ENCODE results near the gene SLC9A9. TPM values are rescaled to one million over a fixed set of nuclear protein-coding genes. Genes with fewer than 3 reads are reported as not detected.
"Not testable (repeated sequence)": the region's sequence is repeated elsewhere in the genome, so short reads cannot be mapped to it uniquely, and the experiment has no call there.

The SLC9A9 gene
- total RNA-seq, 1 experiment from 2014 or later = 0.84 TPM

DNA sequence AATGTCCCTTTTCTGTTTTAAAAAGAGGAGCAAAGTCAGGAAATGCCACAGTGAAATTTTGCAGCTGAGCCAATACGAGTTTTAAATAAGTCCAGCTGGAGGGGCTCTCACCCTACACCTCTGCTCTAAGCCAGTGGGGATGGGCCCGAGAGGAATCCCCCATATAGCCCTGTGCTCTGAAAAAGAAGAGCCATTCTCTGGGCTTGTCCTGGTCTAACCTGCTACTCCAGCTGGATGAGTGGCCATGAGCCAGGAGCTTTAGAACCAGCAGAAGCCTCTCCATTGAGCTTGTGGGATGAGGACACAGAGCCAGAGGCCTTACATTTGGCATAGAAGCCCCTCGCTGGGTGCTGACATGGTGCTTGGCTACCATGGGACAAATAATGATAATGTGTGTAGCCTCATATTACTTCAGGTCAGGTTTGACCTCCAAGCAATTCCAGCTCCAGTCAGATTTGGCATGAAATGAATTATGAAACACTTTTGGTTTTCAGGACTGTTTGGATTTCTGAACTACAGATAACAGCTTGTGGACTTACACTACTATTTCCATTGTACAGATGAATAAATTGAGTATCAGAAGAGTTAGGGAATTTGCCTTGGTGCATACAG, 556.3 kb downstream of the SLC9A9 start:
- no peak for DNase-seq (ENCODE audit: low read depth)

DNA sequence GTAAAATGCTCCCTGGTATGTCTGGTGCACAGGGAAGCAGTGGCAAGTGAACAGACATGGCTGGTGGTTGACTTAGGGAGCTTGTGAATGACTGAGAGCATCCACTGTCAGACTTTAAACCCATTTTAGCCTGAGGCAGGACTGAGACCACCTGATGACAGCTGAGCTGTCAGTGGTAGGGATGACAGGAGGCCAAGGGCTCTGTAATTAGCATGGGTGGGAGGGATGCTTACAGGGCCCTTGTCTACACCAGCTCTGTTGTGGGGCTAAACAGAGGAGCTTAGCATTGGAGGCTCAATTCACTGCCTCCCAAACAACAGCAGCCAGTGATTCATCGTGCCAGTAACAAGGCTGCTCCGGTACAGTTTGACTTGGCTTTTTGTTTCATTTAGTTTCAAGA, 559.3 kb downstream of the SLC9A9 start:
- DNase-seq (ENCODE audit: low read depth) = peak; percentile 39

DNA sequence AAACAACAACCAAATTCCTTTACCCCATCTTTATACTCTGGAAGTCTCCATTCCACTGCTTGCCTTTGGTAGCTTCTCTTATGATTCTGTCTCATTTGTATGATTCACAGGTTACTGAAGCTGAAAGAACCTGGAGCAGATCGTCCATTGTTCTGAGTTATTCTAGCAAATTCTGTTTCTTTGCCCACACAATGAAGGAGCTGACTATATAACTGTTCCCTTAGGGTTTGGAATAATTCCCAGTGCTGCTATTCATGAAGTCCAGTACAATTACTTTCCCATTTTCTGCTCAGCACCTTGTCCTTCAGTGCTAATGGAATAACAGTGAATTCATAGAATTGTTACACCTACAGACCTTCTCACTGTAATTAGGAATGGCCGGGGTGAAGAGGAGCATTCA, 560.9 kb downstream of the SLC9A9 start:
- DNase-seq (ENCODE audit: low read depth) = peak; percentile 63

DNA sequence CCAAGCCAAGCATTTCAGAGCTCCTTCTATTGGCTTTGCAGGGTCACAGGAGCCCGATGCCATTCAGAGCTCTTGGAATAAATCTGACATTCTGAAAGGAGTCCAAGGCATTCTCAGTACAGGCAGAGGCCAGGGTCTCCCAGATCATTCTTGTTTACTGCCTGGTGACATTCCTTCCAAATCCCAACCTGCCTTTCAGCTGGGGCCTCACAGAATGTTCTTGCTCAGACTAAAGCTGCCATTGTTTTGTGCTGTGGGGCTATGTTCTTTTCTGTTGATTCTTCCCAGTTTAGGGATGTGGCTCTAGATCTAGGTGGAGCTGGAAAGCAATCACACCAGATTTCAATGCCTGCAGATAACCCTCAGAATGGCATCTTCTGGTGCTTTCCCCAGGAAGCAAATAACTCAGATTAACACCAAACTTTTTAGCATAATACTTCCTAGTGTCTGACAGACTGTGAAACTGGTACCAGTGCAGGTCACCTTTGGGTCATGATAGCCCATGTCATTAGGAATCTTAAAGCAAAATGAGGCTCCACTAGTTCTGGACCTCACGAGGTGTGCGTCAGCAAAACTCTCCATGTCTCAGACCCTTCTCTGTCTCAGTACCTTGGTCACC, 561.8 kb downstream of the SLC9A9 start:
- DNase-seq (ENCODE audit: low read depth) = no peak

DNA sequence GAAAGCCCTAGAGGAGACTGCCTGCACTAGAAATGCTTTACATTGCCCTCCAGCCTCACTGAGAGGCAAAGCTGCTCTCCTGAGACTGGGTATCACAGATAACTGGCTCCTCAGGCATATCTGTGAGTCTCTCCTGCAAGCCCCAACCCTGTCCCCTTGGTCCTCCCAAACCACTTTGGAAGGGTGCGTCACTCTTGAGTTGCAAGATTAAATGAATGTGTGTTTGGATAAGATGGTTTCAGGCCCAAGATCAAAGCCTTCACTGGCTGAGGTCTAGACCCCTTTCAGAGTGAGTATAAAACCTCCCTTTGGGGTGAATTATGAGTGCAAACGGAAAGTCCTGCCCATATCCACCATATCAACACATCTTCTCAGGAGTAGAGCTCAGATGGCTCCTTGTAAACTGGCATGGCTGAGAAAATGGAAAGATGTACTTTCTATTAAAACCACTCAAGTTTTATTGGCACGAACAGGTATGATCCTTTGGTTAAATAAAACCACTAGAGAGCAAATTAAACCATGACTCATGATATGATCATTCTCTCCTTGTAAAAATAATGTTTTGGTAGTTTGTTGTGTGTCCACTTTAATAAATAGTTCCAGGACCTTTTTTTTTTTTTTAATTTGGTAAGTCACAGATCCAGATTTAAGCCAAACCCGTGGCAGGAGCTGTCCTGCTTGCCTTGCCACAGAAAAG, 564.7 kb downstream of the SLC9A9 start:
- peak; percentile 78 for DNase-seq (ENCODE audit: low read depth)

DNA sequence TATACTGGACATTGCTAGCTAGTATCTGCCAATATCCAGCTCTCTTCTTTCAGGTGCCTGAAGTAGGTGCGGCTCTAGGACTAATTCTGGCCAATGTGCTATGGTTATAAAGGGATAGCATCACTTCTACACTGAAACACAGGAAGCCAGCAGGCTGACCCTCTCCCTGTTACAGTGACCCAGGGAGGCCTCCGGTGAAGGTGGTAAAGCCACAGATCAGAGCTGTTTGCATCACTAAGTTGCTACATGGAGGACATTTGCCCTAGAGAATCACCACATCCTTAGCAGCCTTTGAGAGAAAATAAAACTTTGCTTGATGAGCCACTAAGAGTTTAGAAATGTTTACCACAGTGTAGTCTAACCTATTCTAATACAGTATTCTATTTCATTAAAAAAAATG, 567.3 kb downstream of the SLC9A9 start:
- no peak for DNase-seq (ENCODE audit: low read depth)

DNA sequence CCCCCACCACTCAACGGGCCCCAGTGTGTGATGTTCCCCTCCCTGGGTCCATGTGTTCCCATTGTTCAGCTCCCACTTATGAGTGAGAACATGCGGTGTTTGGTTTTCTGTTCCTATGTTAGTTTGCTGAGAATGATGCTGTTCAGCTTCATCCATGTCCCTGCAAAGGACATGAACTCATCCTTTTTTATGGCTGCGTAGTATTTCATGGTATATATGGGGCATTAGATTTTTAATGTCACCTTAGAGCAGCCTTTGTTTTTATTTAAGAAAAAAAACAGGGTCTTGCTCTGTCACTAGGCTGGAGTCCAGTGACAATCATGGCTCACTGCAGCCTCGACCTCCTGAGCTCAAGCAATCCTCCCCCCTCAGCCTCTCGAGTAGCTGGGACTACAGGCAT, 568.7 kb downstream of the SLC9A9 start:
- DNase-seq (ENCODE audit: low read depth) = not testable (repeated sequence)

DNA sequence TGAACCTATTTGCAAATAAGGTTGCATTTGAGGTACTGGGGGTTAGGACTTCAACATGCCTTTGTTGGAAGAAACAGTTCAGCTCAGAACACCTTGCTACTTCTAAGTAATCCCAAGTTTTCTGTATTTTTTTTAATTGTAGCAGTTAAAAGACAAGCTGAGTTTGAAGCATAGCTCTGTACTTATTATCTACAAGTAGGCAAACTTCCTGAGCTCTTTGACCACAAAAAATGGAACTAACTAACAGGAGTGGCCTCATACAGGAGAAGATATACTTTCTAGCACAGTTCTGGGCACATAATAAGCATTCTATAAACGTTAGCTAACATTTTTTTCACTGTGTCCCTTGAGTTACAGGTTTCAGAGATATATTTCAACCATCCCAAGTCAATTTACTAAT, 569.5 kb downstream of the SLC9A9 start:
- no peak for DNase-seq (ENCODE audit: low read depth)

DNA sequence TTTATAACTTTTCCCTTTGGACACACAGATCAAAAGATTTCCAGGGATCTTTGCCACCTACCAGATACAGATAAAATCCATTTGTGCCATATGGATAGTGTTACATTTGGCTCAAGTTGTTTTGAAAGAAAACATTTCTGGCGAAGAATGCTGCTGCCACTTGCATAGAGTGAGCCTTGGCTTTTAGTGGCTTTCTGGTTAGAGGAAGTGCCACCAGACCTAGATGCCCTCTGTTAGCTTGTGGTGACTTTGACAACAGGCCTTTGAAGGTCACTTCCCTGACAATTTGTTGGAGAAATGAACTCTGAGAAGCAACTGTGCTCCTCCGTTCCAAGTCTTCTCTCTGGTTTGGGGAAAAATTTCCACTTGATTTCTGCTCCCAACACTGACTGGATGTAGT, 570.7 kb downstream of the SLC9A9 start:
- DNase-seq (ENCODE audit: low read depth) = no peak

DNA sequence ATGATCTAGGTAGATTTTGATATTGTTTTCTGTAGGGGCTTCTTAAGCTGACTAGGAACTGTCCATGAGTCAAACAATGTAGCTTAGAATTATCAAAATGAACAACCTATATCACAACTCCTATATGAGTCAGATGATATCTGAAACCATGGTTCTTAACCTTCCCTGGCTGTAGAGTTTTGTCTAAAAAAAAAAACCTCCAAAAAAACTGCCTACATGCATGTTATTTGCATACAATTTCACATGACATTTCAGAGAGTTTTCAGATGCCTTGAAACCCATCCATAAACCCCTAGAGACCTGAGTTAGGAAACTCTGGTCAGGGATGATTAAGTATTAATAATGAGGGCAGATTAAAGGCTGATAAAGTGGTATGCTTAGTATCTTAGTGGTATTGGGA, 571.7 kb downstream of the SLC9A9 start:
- DNase-seq (ENCODE audit: low read depth) = no peak

DNA sequence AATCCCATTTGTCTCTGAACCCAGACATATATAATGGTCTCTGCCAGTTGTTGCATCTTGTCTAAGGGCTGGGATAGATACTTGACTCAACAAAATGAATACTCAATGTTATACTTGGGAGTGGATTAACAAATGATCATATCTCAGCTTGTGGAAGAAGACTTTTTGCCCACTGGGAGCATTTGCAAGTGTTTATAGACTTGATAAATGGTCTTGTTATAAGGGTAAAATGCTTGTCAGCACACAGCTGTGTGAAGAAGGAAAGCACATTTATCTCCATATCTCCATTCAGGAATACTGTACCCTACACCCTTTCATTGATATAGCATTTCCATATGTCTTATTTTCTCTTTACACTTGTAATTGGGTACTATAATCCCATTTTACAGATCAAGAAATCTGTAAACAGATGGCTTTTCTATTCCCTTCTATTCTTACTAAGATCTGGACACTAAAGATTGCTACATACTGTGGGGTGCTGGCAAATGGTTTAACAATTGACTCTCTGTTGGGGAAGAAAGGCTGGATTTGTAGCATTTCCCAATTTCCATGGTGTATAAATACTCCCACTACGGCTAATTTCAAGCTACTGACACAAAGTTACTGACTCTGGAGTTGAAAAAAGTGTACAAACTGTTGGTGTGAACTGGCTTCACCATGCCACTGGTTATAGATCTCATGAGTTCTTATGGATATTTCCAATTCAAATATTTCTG, 574.1 kb downstream of the SLC9A9 start:
- DNase-seq (ENCODE audit: low read depth) = peak; percentile 3

DNA sequence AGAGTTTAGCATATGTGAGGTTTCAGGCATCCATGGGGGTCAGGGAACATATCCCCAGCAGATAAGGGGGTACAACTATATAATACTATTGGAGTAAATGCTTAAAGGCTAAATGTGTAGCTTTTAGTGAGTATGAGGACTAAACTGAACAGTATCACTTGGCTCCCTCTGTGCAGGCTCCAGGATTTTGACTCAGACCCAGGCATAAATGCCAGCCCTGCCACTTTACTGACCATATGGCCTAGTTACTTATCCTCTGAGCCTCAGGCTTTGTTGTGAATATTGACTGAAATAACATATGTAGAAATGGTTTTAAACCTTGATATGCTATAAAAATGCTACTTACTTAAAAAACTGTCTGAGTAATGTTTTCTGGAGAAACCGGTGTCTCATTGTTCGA, 577.1 kb downstream of the SLC9A9 start:
- DNase-seq (ENCODE audit: low read depth) = no peak

DNA sequence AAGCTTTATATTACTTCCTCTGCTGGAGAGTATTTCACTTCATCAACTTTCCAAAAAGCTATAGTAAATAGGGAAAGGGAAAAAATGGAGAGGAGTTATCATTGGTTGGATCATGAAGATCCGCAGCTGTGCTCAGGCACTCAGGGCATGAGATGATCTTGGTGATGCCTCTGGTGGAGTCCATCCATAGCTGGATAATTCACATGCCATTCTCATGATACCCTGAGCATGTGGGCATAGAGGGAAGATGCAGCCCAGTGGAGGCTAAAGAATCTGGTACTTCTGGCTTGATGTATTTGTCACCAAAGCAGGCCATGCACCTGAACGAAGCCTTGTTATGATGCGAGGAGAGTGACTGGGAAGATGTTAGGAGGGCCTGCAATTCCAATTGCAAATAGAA, 578.5 kb downstream of the SLC9A9 start:
- no peak for DNase-seq (ENCODE audit: low read depth)

DNA sequence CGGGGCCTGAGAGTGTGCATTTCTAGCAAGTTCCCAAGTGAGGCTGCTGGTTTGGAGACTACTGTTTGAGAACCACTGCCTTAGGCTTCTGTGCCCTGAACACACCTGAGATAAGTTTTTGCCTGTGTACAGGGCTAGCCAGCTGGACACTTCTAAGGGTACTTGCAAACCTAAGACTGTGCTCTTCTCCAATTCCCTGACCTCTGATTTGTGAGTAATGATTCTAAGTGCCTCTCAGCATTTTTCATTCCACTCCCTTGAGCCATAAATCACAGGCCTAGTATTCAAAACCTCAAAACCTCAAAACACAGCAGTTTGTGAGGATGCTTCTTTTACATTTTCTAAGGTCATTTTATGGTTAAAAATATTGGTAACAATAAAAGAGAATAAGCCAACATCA, 580.3 kb downstream of the SLC9A9 start:
- peak; percentile 41 for DNase-seq (ENCODE audit: low read depth)

DNA sequence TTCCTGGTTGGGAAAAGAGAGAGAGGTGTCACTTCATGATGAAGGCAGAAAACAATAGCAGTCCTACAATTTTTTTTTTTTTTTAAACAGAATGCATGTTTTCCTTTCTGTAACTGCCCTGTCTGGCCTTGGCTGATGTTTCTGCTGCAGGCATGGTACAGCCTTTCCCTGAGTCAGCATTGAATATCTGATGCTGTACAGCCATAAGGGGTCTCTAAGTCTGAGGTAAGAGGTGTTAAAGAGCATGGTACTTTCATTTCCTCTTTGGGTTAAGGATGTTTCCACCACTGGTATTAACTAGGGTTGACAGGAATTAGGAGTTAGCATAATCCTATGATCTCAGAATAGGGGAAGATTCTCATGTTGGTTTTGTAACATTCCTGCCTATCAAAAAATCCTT, 581.3 kb downstream of the SLC9A9 start:
- no peak for DNase-seq (ENCODE audit: low read depth)

DNA sequence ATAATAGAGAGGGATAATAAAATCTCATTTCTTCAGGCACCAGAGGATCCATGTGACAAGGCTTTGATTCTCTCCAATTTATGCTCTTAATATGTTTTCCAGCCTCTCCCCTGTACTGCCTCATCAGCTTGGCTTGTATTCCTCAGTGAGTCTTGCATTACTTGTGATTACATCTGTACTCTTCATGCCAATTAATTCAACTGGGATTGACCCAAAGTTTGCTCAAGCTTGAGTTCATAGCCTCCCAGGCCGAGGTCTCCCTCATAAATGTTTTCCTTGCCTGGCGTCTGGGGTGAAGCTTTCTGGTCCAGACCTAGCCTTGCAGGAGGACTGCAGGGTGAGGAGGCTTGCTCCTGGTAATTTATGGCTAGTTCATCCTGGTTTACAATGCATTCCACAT, 581.8 kb downstream of the SLC9A9 start:
- no peak for DNase-seq (ENCODE audit: low read depth)

DNA sequence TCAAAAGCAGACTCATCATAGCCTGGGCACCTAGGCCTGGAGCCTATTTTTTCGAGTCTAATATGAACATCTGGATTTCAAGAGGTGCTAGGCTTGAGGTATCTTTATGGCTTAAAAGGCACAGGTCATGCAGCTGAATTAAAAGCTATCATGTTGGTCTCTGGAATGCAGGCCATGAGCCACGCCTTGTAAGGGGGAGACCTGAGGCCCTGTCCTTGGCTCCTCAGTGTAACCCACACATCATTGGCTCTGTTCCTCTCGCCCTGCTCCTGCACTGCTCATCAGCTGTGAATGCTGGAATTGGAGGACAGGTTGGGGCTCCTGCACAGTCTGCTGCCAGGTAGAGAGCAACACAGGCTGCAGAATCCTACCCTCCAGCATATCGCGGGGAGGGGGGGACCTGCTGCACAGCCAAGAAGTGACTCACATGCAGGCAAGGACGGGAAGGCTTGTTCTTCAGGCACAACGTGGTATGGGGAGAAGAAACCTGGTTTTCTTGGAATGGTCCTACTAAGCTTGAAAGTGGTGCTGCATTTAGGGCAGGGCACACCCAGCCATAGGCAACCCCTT, 582.7 kb downstream of the SLC9A9 start:
- no peak for DNase-seq (ENCODE audit: low read depth)

DNA sequence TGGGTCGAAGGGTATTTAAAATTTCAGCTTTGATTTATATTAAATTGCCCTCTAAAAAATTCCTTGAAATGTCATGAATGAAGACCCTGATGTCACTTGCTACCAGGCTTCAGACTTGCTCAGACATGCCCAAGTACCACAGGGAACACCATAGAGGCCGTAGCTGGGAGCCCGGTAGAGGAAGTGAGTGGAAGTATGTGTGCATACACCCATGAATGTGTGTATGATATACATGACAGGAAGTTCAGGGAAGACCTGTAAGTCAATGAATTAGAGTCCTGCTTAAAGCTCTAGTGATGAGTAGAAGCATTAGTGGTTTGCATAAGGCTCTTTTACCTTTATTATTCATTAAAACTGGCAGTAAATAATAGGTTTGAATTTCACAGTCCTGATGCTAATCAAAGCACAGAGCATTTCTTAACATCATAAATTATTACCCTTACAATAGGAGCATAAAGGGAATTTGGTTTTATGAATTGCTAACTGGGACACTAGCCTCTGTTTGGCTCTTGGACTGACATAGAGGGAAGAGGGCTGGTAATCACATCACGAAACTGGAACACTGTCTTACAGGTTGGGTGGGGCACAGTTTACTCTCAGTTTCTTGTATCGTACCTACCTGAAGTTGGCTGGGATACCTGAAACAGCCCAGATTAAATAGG, 584.3 kb downstream of the SLC9A9 start:
- DNase-seq (ENCODE audit: low read depth) = no peak

DNA sequence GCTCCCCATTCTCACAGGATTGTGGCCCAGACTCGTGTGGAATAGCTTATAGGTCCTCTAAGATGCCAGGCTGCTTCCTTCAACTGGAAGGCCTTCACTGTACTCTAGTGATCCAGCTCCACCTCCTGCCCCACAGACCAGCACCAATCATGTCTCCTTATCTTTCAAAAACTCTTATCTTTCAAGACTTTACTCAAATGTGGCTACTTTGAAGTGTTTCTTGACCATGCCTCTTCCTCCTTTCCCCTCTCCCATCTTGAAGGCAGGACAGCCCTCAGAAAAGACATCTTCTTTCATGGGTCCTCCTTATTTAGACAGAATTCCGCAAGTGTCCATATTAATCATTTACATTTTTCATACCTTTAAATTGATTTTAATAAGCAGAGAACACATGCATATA, 586.4 kb downstream of the SLC9A9 start:
- DNase-seq (ENCODE audit: low read depth) = no peak

DNA sequence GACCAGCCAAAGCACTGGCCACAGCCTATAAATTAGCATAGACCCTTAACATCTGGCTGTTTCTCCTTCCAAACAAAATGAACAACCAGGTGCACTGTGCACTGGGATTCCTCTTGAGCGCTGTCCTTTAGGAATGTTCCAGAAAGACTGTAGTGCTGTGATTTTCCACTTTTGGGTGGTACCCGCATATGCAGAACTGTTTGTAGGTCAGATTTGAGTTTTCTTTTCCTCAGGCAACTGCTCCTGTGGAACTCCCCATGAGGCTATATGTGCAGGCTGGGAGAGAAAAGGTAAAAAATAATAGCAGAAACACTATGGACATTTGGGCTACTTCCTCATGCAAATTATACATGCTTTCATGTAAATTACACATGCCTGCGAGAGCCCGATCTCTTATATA, 589.6 kb downstream of the SLC9A9 start:
- DNase-seq (ENCODE audit: low read depth) = no peak

DNA sequence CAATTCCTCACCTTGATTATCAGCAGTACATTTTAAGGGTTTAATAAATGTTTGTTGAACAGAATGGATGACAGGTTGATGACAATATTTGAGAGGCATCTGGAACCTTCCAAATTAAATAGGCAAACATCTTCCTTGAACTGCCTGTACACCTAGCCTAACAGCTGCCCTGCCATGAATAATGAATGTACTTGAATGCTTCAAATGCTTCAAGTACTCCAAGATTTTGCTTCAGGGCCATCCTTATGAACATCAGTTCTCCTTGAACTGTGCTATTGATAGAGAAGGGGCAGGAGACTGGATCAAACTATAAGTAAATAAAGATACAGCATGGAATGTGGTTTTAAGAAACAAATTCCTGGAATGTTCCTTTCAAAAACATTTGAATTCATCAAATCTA, 591.9 kb downstream of the SLC9A9 start:
- DNase-seq (ENCODE audit: low read depth) = no peak

DNA sequence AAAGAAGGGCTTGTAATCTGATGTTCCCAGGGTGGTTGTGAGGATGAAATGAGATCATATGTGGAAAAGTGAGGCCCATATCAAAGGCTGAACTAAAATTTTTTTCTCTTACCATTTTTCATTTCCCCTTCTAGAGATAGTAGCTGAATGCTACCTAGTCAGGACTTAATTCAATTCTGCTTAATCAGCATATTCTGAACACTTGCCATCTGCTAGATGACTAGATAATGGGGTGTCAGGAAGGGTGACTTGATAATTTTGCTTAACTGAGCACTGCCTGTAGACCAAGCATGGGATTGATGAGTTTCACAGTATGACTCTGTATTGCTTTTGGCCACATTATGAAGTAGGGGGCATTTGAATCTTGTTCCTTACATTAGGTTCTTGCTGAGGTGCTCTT, 592.5 kb downstream of the SLC9A9 start:
- no peak for DNase-seq (ENCODE audit: low read depth)

Data from RPMI7951 (cell line).